Measurements from ENCODE around the gene PRDM1. TPM values are rescaled to one million over a fixed set of nuclear protein-coding genes. Genes with fewer than 3 reads are reported as not detected.

PRDM1 gene
- total RNA-seq, 4 donors from 2014 or later = 18.3 to 75.8 (median 35.4) TPM

GRCh38 chr6:106046116-106046853, 39.9 kb upstream of the PRDM1 start:
- DNase-seq = no peak
- Histone ChIP-seq H3K9me3 (no peaks in the 10 kb centered on the region), H3K36me3 (no peaks in the 10 kb centered on the region), H3K4me1 (no peaks in the 10 kb centered on the region), H3K27ac (no peak overlapping the region), H3K27me3 (no peaks in the 10 kb centered on the region), H3K4me3 (no peak overlapping the region)
- intact Hi-C loops (cut with DNase I) = no loop called here
- WGBS, 2 donors = 83 to 85% methylated on average over 6 to 8 of the region's 10 CpGs
- TF ChIP-seq POLR2A (IDR thresholded peaks at IDR 0.05) = no peak
- TF ChIP-seq, protein P1, sequence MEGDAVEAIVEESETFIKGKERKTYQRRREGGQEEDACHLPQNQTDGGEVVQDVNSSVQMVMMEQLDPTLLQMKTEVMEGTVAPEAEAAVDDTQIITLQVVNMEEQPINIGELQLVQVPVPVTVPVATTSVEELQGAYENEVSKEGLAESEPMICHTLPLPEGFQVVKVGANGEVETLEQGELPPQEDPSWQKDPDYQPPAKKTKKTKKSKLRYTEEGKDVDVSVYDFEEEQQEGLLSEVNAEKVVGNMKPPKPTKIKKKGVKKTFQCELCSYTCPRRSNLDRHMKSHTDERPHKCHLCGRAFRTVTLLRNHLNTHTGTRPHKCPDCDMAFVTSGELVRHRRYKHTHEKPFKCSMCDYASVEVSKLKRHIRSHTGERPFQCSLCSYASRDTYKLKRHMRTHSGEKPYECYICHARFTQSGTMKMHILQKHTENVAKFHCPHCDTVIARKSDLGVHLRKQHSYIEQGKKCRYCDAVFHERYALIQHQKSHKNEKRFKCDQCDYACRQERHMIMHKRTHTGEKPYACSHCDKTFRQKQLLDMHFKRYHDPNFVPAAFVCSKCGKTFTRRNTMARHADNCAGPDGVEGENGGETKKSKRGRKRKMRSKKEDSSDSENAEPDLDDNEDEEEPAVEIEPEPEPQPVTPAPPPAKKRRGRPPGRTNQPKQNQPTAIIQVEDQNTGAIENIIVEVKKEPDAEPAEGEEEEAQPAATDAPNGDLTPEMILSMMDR (IDR thresholded peaks at IDR 0.05) = no peak

DNA sequence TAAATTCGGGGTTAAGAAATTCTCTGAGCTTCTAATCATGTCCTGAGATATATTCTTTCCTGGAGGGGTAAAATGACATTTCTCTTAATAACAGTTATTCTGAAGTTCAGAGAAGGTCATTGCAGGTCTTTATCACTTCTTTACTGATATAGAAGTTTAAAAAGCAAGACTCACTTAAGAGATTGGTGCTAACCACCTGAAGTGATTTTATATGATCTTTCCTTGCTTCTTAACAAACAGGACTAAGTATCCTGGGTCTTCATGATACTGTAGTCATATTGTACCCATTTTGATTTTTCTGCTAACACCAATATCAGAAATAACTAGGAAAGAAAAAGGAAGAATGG, 39.3 kb upstream of the PRDM1 start:
- H3K27me3 ChIP-seq = no peaks in the 10 kb centered on the region
- intact Hi-C loops (cut with DNase I) = no loop called here
- 67 to 73% methylated on average over 1 of the region's 1 CpG for WGBS, 2 donors
- TF ChIP-seq, protein P1 (IDR thresholded peaks at IDR 0.05) = no peak
- TF ChIP-seq POLR2A (IDR thresholded peaks at IDR 0.05) = no peak
- no peaks in the 10 kb centered on the region for H3K36me3 ChIP-seq
- DNase-seq = no peak
- no peak overlapping the region for H3K4me3 ChIP-seq
- no peaks in the 10 kb centered on the region for H3K4me1 ChIP-seq
- H3K9me3 ChIP-seq = no peaks in the 10 kb centered on the region
- H3K27ac ChIP-seq = no peak overlapping the region

- no peak for TF ChIP-seq POLR2A (IDR thresholded peaks at IDR 0.05)
- TF ChIP-seq, protein P1 (IDR thresholded peaks at IDR 0.05) = no peak
- WGBS, 2 donors = 64 to 88% methylated on average over 2 of the region's 2 CpGs
Observed at GRCh38 chr6:106048336-106048735, 37.8 kb upstream of the PRDM1 start.

GRCh38 chr6:106050538-106050937, 35.6 kb upstream of the PRDM1 start:
- WGBS, 2 donors = 77 to 79% methylated on average over 4 of the region's 4 CpGs
- intact Hi-C loops (cut with DNase I) = no loop called here
- TF ChIP-seq POLR2A (IDR thresholded peaks at IDR 0.05) = no peak
- TF ChIP-seq, protein P1 (IDR thresholded peaks at IDR 0.05) = no peak

More at GRCh38 chr6:106048336-106048735, 37.8 kb upstream of the PRDM1 start:
- intact Hi-C loops (cut with DNase I) = no loop called here
- Histone ChIP-seq H3K27me3 (no peaks in the 10 kb centered on the region), H3K27ac (no peak overlapping the region), H3K9me3 (no peaks in the 10 kb centered on the region), H3K4me1 (no peaks in the 10 kb centered on the region), H3K36me3 (no peaks in the 10 kb centered on the region), H3K4me3 (no peak overlapping the region)
- DNase-seq = no peak

GRCh38 chr6:106051226-106051625, 34.9 kb upstream of the PRDM1 start:
- TF ChIP-seq, protein P1 (IDR thresholded peaks at IDR 0.05) = no peak
- TF ChIP-seq POLR2A (IDR thresholded peaks at IDR 0.05) = no peak
- no peaks in the 10 kb centered on the region for H3K36me3 ChIP-seq
- H3K27ac ChIP-seq = no peak overlapping the region
- no peaks in the 10 kb centered on the region for H3K4me1 ChIP-seq
- no peak overlapping the region for H3K4me3 ChIP-seq
- H3K27me3 ChIP-seq = no peaks in the 10 kb centered on the region
- WGBS, 2 donors = 83 to 89% methylated on average over 3 of the region's 3 CpGs
- intact Hi-C loops (cut with DNase I) = no loop called here
- no peak for DNase-seq
- H3K9me3 ChIP-seq = no peaks in the 10 kb centered on the region

More at GRCh38 chr6:106050538-106050937, 35.6 kb upstream of the PRDM1 start:
- Histone ChIP-seq H3K4me3 (no peak overlapping the region), H3K4me1 (no peaks in the 10 kb centered on the region), H3K9me3 (no peaks in the 10 kb centered on the region), H3K27ac (no peak overlapping the region), H3K36me3 (no peaks in the 10 kb centered on the region), H3K27me3 (no peaks in the 10 kb centered on the region)
- DNase-seq = no peak

Measured in esophagus squamous epithelium (tissue), 5 donors.